Measurements from ENCODE around the gene PLCB3. TPM values are rescaled to one million over a fixed set of nuclear protein-coding genes. Genes with fewer than 3 reads are reported as not detected.

PLCB3 gene
- total and polyA plus RNA-seq, 2 experiments from 2014 or later: 10.6 to 24.7 TPM

DNA sequence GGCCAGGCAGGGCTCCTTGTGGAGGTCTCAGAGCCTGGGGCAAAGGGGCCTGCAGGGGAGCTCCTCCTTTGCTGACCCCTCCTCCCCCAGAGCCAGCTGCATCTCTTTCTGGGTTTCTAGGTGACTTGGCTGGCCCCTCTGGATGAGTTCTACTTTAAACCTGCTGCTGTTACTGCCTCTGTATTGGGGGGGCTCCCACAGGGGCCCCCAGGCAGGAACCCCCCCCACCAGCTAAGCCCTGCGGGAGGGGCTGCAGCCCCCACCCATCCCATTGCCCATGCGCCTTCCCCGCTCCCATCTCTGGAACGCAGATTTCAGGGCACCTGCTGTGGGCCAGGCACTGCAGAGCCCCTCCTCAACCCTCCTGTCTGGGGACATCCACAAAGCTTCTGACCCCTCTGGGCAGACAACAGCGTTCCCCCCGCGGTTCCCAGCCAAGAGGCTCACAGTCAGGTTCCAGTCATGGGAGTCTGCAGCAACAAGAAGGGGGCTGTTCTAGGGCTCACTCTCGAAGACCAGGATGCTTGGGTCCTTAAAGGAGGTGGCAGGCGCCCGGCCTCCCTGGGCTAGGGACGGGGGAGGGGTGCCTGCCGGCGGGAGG, 815 bp upstream of the PLCB3 start:
- peak in 1 of 2 donors; percentile 57 for DNase-seq (ENCODE audit: low read depth in 1 of 2, low spot score in 1 of 2)
- Histone ChIP-seq H3K36me3 (no peaks in the 10 kb centered on the region), H3K4me1 (ENCODE audit: low read depth) (peaks cover 5% of the 10 kb centered on the region), H3K27ac (no peak overlapping the region), H3K9me3 (ENCODE audit: low read depth) (no peaks in the 10 kb centered on the region), H3K4me3 (peak overlapping the region; percentile 82), H3K27me3 (no peaks in the 10 kb centered on the region)
- TF ChIP-seq, protein P1, sequence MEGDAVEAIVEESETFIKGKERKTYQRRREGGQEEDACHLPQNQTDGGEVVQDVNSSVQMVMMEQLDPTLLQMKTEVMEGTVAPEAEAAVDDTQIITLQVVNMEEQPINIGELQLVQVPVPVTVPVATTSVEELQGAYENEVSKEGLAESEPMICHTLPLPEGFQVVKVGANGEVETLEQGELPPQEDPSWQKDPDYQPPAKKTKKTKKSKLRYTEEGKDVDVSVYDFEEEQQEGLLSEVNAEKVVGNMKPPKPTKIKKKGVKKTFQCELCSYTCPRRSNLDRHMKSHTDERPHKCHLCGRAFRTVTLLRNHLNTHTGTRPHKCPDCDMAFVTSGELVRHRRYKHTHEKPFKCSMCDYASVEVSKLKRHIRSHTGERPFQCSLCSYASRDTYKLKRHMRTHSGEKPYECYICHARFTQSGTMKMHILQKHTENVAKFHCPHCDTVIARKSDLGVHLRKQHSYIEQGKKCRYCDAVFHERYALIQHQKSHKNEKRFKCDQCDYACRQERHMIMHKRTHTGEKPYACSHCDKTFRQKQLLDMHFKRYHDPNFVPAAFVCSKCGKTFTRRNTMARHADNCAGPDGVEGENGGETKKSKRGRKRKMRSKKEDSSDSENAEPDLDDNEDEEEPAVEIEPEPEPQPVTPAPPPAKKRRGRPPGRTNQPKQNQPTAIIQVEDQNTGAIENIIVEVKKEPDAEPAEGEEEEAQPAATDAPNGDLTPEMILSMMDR (IDR thresholded peaks at IDR 0.05; ENCODE audit: low read depth, low read length): no peak

DNA sequence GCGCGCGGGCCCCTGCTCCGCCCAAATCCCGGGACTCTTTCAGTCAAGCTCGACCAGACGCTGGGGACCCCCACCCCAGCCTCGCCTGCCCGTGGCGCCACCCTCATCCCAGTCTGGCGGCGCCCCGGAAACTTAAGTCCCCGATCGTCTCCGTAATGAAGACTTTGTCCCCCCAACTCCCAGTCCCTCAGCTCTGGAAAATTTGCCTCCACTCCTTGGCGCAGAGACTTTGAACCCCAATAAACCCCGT, 348 bp downstream of the PLCB3 start:
- H3K4me1 ChIP-seq (ENCODE audit: low read depth): peaks cover 5% of the 10 kb centered on the region
- no peak overlapping the region for H3K27ac ChIP-seq
- H3K9me3 ChIP-seq (ENCODE audit: low read depth): no peaks in the 10 kb centered on the region
- DNase-seq (ENCODE audit: low read depth in 1 of 2, low spot score in 1 of 2): no peak
- no peaks in the 10 kb centered on the region for H3K27me3 ChIP-seq
- H3K36me3 ChIP-seq: no peaks in the 10 kb centered on the region
- H3K4me3 ChIP-seq: peak overlapping the region; percentile 82
- TF ChIP-seq, protein P1 (IDR thresholded peaks at IDR 0.05; ENCODE audit: low read depth, low read length): no peak

DNA sequence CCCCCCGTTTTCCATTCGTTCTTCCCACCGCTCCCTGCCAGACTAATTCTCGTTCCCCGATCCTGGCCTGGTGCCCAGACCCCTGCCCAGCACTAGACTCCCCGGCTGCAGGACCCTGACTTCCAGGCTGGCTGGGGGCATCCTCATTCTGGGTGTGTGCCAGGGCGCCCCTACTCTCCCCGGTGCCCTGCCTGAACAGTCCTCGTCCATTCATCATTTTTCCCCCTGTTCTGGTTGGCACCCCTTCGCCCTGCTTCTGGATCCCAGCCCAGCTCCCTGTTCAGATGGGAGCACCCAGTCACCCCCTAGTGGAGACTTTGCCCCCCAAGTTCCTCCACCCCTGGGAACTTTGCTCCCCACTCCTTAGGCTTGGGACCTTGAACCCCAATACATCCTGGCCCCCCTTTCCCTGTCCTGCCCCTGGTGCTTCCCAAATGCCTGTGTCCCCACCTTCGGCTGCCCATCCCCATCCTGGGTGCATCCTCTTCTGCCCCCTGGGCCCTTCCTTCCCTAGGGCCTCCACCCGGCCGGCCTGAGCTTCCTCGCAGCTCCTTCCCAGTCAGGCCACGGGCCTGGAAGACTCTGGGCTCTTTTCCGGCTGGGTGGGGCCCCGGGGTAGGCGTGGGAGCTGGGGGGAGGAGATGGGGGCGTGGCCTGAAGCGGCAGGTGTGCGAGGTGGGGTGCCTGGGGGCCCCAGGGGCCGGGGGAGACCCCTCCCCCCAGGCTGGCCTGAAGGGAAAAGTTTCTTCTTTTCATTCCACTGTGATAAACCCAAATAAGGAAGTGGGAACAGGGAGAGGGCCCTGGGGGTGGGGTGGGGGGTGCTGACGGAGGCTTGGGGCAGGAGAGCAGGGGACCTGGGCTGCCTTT, 908 bp downstream of the PLCB3 start:
- Histone ChIP-seq H3K36me3 (no peaks in the 10 kb centered on the region), H3K4me3 (peak overlapping the region; percentile 82), H3K4me1 (ENCODE audit: low read depth) (peaks cover 5% of the 10 kb centered on the region), H3K9me3 (ENCODE audit: low read depth) (no peaks in the 10 kb centered on the region), H3K27me3 (no peaks in the 10 kb centered on the region), H3K27ac (no peak overlapping the region)
- TF ChIP-seq, protein P1 (IDR thresholded peaks at IDR 0.05; ENCODE audit: low read depth, low read length): peak; percentile 48
- peak in 1 of 2 donors; percentile 43 for DNase-seq (ENCODE audit: low read depth in 1 of 2, low spot score in 1 of 2)

DNA sequence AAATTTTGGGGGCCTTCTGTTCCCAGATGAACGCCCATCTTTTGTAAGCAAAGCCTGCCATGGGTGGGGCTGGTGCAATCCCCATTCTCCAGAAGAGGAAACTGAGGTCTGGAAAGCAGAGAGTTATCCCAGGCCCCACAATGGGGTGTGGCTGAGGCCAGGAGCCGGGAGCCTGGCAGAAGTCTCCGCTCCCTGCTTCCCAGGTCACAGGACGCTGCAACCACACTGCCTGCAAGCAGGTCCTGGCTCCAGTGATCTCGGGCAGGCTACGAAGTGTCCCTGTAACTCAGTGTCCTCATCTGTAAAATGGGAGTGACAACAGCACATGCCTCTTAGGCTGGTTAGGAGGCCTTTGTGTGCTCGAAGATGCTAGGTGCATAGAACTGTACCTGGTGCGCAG, 1.7 kb downstream of the PLCB3 start:
- no peak overlapping the region for H3K4me3 ChIP-seq
- H3K27ac ChIP-seq: no peak overlapping the region
- TF ChIP-seq, protein P1 (IDR thresholded peaks at IDR 0.05; ENCODE audit: low read depth, low read length): no peak
- DNase-seq (ENCODE audit: low read depth in 1 of 2, low spot score in 1 of 2): no peak
- no peaks in the 10 kb centered on the region for H3K27me3 ChIP-seq
- H3K4me1 ChIP-seq (ENCODE audit: low read depth): no peaks in the 10 kb centered on the region
- H3K36me3 ChIP-seq: no peaks in the 10 kb centered on the region
- no peaks in the 10 kb centered on the region for H3K9me3 ChIP-seq (ENCODE audit: low read depth)

DNA sequence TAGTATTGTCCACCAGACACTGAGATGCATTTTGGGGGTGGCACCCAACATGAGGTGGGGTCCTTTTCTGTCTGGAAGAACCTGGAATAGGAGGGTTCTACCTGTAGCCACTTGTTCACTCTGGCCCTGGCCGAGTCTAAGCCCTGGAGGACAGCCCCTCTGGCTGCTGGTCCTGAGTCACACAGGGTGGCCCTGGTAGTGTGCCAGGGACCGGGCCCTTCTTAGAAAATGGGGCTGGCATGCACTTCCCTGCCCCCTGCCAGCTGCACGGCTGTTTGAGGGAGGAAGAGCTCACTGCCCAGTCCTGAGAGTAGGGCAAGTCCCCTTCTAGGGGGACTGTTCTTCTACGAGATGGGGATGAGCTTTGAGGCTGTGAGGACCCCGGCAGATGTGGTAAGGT, 2.2 kb downstream of the PLCB3 start:
- Histone ChIP-seq H3K4me1 (ENCODE audit: low read depth) (no peaks in the 10 kb centered on the region), H3K4me3 (no peak overlapping the region), H3K9me3 (ENCODE audit: low read depth) (no peaks in the 10 kb centered on the region), H3K27me3 (no peaks in the 10 kb centered on the region), H3K27ac (no peak overlapping the region), H3K36me3 (no peaks in the 10 kb centered on the region)
- TF ChIP-seq, protein P1 (IDR thresholded peaks at IDR 0.05; ENCODE audit: low read depth, low read length): no peak
- DNase-seq (ENCODE audit: low read depth in 1 of 2, low spot score in 1 of 2): no peak

Measured in cardiac muscle cell (in vitro differentiated cells and primary cell).